ENCODE measurements around the gene ERC1.

DNA sequence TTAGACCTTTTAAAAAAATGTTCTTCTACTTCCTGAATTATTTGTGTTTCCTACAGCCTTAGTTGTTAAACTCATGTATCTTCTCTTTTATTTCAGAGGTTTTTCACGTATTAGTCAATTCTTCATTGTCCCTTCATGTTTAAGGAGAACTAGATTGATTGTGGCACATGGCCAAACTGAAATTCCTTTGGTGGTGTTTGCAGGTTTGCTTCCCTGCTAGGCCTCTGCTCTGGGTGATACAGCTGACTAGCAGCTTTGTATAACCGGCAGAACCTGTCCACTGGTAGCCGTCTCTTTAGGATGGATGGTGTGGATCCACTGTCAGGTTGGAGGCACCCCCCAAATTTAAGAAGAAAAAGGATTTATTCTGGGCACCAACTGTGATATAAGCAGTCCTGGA lies 341.3 kb downstream of the ERC1 start:
- TF ChIP-seq, protein P1, sequence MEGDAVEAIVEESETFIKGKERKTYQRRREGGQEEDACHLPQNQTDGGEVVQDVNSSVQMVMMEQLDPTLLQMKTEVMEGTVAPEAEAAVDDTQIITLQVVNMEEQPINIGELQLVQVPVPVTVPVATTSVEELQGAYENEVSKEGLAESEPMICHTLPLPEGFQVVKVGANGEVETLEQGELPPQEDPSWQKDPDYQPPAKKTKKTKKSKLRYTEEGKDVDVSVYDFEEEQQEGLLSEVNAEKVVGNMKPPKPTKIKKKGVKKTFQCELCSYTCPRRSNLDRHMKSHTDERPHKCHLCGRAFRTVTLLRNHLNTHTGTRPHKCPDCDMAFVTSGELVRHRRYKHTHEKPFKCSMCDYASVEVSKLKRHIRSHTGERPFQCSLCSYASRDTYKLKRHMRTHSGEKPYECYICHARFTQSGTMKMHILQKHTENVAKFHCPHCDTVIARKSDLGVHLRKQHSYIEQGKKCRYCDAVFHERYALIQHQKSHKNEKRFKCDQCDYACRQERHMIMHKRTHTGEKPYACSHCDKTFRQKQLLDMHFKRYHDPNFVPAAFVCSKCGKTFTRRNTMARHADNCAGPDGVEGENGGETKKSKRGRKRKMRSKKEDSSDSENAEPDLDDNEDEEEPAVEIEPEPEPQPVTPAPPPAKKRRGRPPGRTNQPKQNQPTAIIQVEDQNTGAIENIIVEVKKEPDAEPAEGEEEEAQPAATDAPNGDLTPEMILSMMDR (IDR thresholded peaks at IDR 0.05; ENCODE audit: low read depth, low read length): no peak
- no peak for TF ChIP-seq POLR2A (IDR thresholded peaks at IDR 0.05; ENCODE audit: extremely low read depth, insufficient read length)

Data from NB4 (cell line).